ENCODE data around the gene RAET1L. TPM values are rescaled to one million over a fixed set of nuclear protein-coding genes. Genes with fewer than 3 reads are reported as not detected.

The RAET1L gene
- total RNA-seq, 1 experiment from 2014 or later, result not detected

- H3K4me3 ChIP-seq, result no peak overlapping the region
- no peak for DNase-seq (ENCODE audit: low read depth in 1 of 2, low spot score in 2 of 2)
- peaks cover 4% of the 10 kb centered on the region; the same call in 1 of the 2 replicates for H3K36me3 ChIP-seq
- H3K9me3 ChIP-seq (replicated peaks), result no peaks in the 10 kb centered on the region
- H3K27me3 ChIP-seq (replicated peaks), result peaks cover 10% of the 10 kb centered on the region; the same call in 1 of the 2 replicates
- no peak overlapping the region for H3K27ac ChIP-seq
- no peaks in the 10 kb centered on the region for H3K4me1 ChIP-seq (replicated peaks)
These were observed 33.0 kb upstream of the RAET1L start for GRCh38 chr6:150058231-150058792.

GRCh38 chr6:150057501-150057951 is 32.2 kb upstream of the RAET1L start:
- no peak for DNase-seq (ENCODE audit: low read depth in 1 of 2, low spot score in 2 of 2)
- Histone ChIP-seq H3K9me3 (replicated peaks) (no peaks in the 10 kb centered on the region), H3K27ac (no peak overlapping the region), H3K4me1 (replicated peaks) (no peaks in the 10 kb centered on the region), H3K4me3 (no peak overlapping the region), H3K36me3 (peaks cover 4% of the 10 kb centered on the region; the same call in 1 of the 2 replicates), H3K27me3 (replicated peaks) (peaks cover 12% of the 10 kb centered on the region)

GRCh38 chr6:150056916-150057315 is 31.6 kb upstream of the RAET1L start:
- H3K4me1 ChIP-seq (replicated peaks), result no peaks in the 10 kb centered on the region
- no peak overlapping the region for H3K27ac ChIP-seq
- no peak overlapping the region for H3K4me3 ChIP-seq
- peaks cover 12% of the 10 kb centered on the region for H3K27me3 ChIP-seq (replicated peaks)
- no peaks in the 10 kb centered on the region for H3K9me3 ChIP-seq (replicated peaks)
- H3K36me3 ChIP-seq, result 0 out of 2 replicates have a peak, but pooled peaks cover 4% of the 10 kb centered on the region
- DNase-seq (ENCODE audit: low read depth in 1 of 2, low spot score in 2 of 2), result no peak

- H3K4me3 ChIP-seq, result no peak overlapping the region
- no peak for DNase-seq (ENCODE audit: low read depth in 1 of 2, low spot score in 2 of 2)
- no peak overlapping the region for H3K27ac ChIP-seq
- H3K36me3 ChIP-seq, result 0 out of 2 replicates have a peak, but pooled peaks cover 2% of the 10 kb centered on the region
- H3K4me1 ChIP-seq (replicated peaks), result no peaks in the 10 kb centered on the region
- no peaks in the 10 kb centered on the region for H3K9me3 ChIP-seq (replicated peaks)
- H3K27me3 ChIP-seq (replicated peaks), result peaks cover 12% of the 10 kb centered on the region
These were observed 30.8 kb upstream of the RAET1L start for GRCh38 chr6:150056156-150056555.

- no peak for DNase-seq (ENCODE audit: low read depth in 1 of 2, low spot score in 2 of 2)
- Histone ChIP-seq H3K36me3 (no peaks in the 10 kb centered on the region), H3K4me1 (replicated peaks) (no peaks in the 10 kb centered on the region), H3K9me3 (replicated peaks) (no peaks in the 10 kb centered on the region), H3K27ac (no peak overlapping the region), H3K4me3 (no peak overlapping the region), H3K27me3 (replicated peaks) (peaks cover 16% of the 10 kb centered on the region)
These were observed 29.8 kb upstream of the RAET1L start for GRCh38 chr6:150055131-150055530.

- DNase-seq (ENCODE audit: low read depth in 1 of 2, low spot score in 2 of 2), result no peak
- Histone ChIP-seq H3K4me3 (no peak overlapping the region), H3K27me3 (replicated peaks) (peaks cover 16% of the 10 kb centered on the region), H3K4me1 (replicated peaks) (no peaks in the 10 kb centered on the region), H3K36me3 (no peaks in the 10 kb centered on the region), H3K27ac (no peak overlapping the region), H3K9me3 (replicated peaks) (no peaks in the 10 kb centered on the region)
These were observed 28.1 kb upstream of the RAET1L start for GRCh38 chr6:150053450-150053849.

GRCh38 chr6:150050846-150051245 is 25.5 kb upstream of the RAET1L start:
- H3K27me3 ChIP-seq (replicated peaks), result peaks cover 30% of the 10 kb centered on the region
- no peak for DNase-seq (ENCODE audit: low read depth in 1 of 2, low spot score in 2 of 2)
- H3K9me3 ChIP-seq (replicated peaks), result no peaks in the 10 kb centered on the region
- H3K27ac ChIP-seq, result no peak overlapping the region
- H3K4me3 ChIP-seq, result no peak overlapping the region
- no peaks in the 10 kb centered on the region for H3K36me3 ChIP-seq
- H3K4me1 ChIP-seq (replicated peaks), result no peaks in the 10 kb centered on the region

- Histone ChIP-seq H3K9me3 (replicated peaks) (no peaks in the 10 kb centered on the region), H3K27me3 (replicated peaks) (peaks cover 18% of the 10 kb centered on the region; the same call in 1 of the 2 replicates), H3K27ac (no peak overlapping the region), H3K4me3 (no peak overlapping the region), H3K4me1 (replicated peaks) (no peaks in the 10 kb centered on the region), H3K36me3 (no peaks in the 10 kb centered on the region)
- DNase-seq (ENCODE audit: low read depth in 1 of 2, low spot score in 2 of 2), result no peak
These were observed 22.8 kb upstream of the RAET1L start for GRCh38 chr6:150048099-150048498.

- Histone ChIP-seq H3K27ac (no peak overlapping the region), H3K4me3 (no peak overlapping the region), H3K4me1 (replicated peaks) (no peaks in the 10 kb centered on the region), H3K27me3 (replicated peaks) (peaks cover 22% of the 10 kb centered on the region; the same call in 1 of the 2 replicates), H3K9me3 (replicated peaks) (no peaks in the 10 kb centered on the region), H3K36me3 (no peaks in the 10 kb centered on the region)
- DNase-seq (ENCODE audit: low read depth in 1 of 2, low spot score in 2 of 2), result no peak
These were observed 21.6 kb upstream of the RAET1L start for GRCh38 chr6:150046943-150047342.

- H3K9me3 ChIP-seq (replicated peaks), result no peaks in the 10 kb centered on the region
- H3K4me1 ChIP-seq (replicated peaks), result no peaks in the 10 kb centered on the region
- DNase-seq (ENCODE audit: low read depth in 1 of 2, low spot score in 2 of 2), result no peak
- H3K27me3 ChIP-seq (replicated peaks), result peaks cover 26% of the 10 kb centered on the region
- H3K27ac ChIP-seq, result no peak overlapping the region
- H3K36me3 ChIP-seq, result no peaks in the 10 kb centered on the region
- H3K4me3 ChIP-seq, result no peak overlapping the region
These were observed 19.4 kb upstream of the RAET1L start for GRCh38 chr6:150044621-150045145.

GRCh38 chr6:150043501-150044412 is 18.4 kb upstream of the RAET1L start:
- Histone ChIP-seq H3K4me3 (no peak overlapping the region), H3K36me3 (no peaks in the 10 kb centered on the region), H3K4me1 (replicated peaks) (no peaks in the 10 kb centered on the region), H3K27me3 (replicated peaks) (peaks cover 35% of the 10 kb centered on the region), H3K27ac (no peak overlapping the region), H3K9me3 (replicated peaks) (no peaks in the 10 kb centered on the region)
- no peak for DNase-seq (ENCODE audit: low read depth in 1 of 2, low spot score in 2 of 2)

- no peak overlapping the region for H3K4me3 ChIP-seq
- no peaks in the 10 kb centered on the region for H3K9me3 ChIP-seq (replicated peaks)
- H3K36me3 ChIP-seq, result no peaks in the 10 kb centered on the region
- H3K4me1 ChIP-seq (replicated peaks), result no peaks in the 10 kb centered on the region
- no peak for DNase-seq (ENCODE audit: low read depth in 1 of 2, low spot score in 2 of 2)
- peaks cover 40% of the 10 kb centered on the region for H3K27me3 ChIP-seq (replicated peaks)
- no peak overlapping the region for H3K27ac ChIP-seq
These were observed 17.8 kb upstream of the RAET1L start for GRCh38 chr6:150043096-150043495.

GRCh38 chr6:150038202-150039062 is 13.1 kb upstream of the RAET1L start:
- no peak overlapping the region for H3K27ac ChIP-seq
- peaks cover 56% of the 10 kb centered on the region for H3K27me3 ChIP-seq (replicated peaks)
- 0 out of 2 replicates have a peak, but pooled peaks cover 6% of the 10 kb centered on the region for H3K4me1 ChIP-seq (replicated peaks)
- no peaks in the 10 kb centered on the region for H3K36me3 ChIP-seq
- H3K4me3 ChIP-seq, result no peak overlapping the region
- no peaks in the 10 kb centered on the region for H3K9me3 ChIP-seq (replicated peaks)
- no peak for DNase-seq (ENCODE audit: low read depth in 1 of 2, low spot score in 2 of 2)
